ENCODE data around the gene ARL15. TPM values are rescaled to one million over a fixed set of nuclear protein-coding genes. Genes with fewer than 3 reads are reported as not detected.
A peak's percentile ranks its signal among the peaks of the same experiment; 100 is the strongest.

ARL15 gene
- total RNA-seq, 1 donor: 22.0 TPM

- H3K4me3 ChIP-seq (ENCODE audit: low read depth, low read length): no peak overlapping the region
- TF ChIP-seq CTCF (IDR thresholded peaks at IDR 0.05; ENCODE audit: insufficient read depth, low read length): no peak
- DNase-seq (ENCODE audit: low read depth): no peak
Observed at GRCh38 chr5:54227109-54227508, 83.3 kb downstream of the ARL15 start.

- no peak overlapping the region for H3K4me3 ChIP-seq (ENCODE audit: low read depth, low read length)
- TF ChIP-seq CTCF (IDR thresholded peaks at IDR 0.05; ENCODE audit: insufficient read depth, low read length): no peak
- peak; percentile 33 for DNase-seq (ENCODE audit: low read depth)
Observed at GRCh38 chr5:54226215-54226614, 84.2 kb downstream of the ARL15 start.

- no peak for TF ChIP-seq CTCF (IDR thresholded peaks at IDR 0.05; ENCODE audit: insufficient read depth, low read length)
- no peak overlapping the region for H3K4me3 ChIP-seq (ENCODE audit: low read depth, low read length)
- DNase-seq (ENCODE audit: low read depth): no peak
Observed at GRCh38 chr5:54224103-54224826, 86.1 kb downstream of the ARL15 start.

- DNase-seq (ENCODE audit: low read depth): no peak
- no peak for TF ChIP-seq CTCF (IDR thresholded peaks at IDR 0.05; ENCODE audit: insufficient read depth, low read length)
- H3K4me3 ChIP-seq (ENCODE audit: low read depth, low read length): no peak overlapping the region
Observed at GRCh38 chr5:54222336-54222735, 88.0 kb downstream of the ARL15 start.

DNA sequence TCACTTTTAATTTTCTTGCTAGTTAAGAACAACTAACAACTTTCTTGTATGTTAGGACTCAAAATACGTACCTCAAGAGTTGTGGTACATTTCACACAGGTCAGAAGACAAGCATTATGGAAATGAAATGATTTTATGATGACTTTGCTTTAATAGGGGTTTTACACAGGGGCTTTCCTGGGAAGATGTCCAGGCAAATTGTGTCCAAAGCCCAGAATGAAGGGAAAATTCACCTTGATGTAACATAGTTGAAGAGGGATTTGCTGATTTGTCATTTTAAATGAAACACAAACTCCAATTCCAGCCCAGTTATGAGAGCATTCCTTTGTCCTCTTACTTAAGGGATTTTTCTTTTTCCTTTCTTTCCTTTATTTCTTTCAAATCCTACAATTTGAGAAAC lies 89.2 kb downstream of the ARL15 start:
- H3K4me3 ChIP-seq (ENCODE audit: low read depth, low read length): no peak overlapping the region
- no peak for DNase-seq (ENCODE audit: low read depth)
- no peak for TF ChIP-seq CTCF (IDR thresholded peaks at IDR 0.05; ENCODE audit: insufficient read depth, low read length)

DNA sequence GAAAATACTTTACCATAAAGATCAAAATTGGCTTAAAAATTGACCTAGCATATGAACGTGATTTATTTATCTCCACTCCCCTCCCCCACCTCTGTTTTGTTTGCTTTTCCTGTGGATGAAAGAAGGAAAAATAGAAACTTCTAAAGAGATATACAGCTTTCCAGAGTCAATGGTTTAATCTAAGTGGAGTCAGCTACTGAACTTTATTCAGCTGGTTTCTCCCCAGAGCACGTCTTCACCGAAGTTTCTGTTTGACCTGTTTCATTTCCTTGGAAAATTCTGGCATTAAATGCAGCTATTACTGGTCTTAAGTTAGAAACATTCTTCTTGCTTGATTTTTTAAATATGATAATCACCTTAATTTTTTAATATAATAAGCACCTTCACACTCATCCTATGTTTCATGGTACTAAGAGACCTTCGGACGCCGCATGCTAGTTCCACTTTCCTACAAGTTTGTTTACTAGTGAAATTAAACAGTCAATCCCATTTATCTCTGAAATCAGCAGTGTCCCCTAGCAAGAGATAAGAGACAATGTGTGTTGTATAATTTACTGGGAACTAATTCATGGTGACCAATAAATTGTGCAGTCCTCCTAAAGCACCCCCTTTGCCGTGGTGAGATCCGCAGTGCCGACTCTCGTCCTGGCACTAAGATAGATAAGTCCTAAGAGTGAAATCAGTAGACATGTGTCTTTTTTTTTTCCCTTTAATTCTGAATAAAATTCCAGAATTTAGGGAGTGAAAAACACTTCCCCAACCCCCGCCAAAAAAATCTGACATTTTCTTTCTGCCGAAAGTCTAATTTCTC lies 89.9 kb downstream of the ARL15 start:
- no peak for TF ChIP-seq CTCF (IDR thresholded peaks at IDR 0.05; ENCODE audit: insufficient read depth, low read length)
- H3K4me3 ChIP-seq (ENCODE audit: low read depth, low read length): no peak overlapping the region
- no peak for DNase-seq (ENCODE audit: low read depth)
